GM21528 (cell line): ENCODE measurements around the gene OAS3.
"Not testable (repeated sequence)": the region's sequence is repeated elsewhere in the genome, so short reads cannot be mapped to it uniquely, and the experiment has no call there.

Experiments
- ATAC-seq: cut with Tn5 transposase; IDR thresholded peaks from one replicate; pipeline ENCODE4 v1.9.1; 2021; ENCODE audit warnings: mild to moderate bottlenecking, moderate library complexity; ENCODE audit not compliant: unreplicated experiment, low FRiP score

The OAS3 gene

DNA sequence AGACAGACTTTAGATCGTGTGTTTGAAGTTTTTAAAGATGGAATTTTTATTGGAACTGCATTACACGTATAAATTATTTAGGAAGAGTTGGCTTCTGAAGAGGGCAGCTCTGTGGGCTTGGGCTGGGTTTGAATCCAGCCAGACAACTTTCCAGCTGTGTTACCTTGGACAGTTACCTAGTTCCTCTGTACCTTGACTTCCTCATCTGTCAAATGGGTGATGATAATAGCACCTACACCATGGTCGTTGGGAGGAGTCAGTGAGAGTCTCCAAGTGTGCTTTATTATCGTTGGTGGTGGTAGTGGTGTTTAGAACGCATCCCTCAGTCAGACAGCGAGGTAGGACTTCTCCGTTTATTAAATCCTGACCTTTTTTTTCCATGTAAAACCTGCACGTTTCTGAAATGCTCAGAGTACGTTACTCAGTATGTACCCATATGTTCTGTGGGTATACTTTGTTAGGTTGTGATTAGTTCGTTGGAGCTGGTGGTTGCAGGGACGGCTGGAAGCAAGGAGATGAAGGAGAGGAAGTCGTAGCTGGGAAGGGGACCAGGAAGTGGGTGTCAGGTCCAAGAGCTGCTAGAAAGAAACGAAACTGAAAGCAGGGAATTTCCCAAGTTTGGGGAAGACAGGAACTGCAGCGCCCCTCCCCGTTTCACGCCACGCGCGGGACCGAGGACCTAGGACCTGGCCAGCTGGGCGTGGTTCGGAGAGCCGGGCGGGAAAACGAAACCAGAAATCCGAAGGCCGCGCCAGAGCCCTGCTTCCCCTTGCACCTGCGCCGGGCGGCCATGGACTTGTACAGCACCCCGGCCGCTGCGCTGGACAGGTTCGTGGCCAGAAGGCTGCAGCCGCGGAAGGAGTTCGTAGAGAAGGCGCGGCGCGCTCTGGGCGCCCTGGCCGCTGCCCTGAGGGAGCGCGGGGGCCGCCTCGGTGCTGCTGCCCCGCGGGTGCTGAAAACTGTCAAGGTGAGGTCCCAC, at the start of gene OAS3:
TSS of gene OAS3 (plus strand) at position 734 of the 979 bp plus-strand sequence. CDS start at position 791, 57 bp downstream.
- no peak for ATAC-seq

- no peak for ATAC-seq
Observed at GRCh38 chr12:112891093-112892024, 46.9 kb upstream of the OAS3 start.

GRCh38 chr12:112892856-112893255, 45.4 kb upstream of the OAS3 start:
- no peak for ATAC-seq

DNA sequence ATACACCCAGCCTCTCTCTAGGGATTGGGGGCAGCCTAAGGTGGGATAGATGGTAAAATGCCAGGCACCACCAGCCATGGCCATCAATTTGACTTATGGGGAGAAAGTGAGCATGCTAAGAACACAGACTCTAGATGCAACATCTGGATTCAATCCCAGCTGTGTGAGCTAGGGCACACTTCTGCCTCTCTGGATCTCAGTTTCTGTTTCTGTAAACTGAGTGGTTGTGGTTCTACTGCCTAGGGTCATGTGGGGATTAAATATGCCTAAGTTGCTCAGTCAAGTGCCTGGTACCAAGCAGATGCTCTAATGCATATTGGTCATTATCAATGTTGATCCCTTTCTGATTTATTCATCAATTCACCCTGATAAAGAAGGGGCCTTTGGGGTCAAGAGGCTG, 44.1 kb upstream of the OAS3 start:
- ATAC-seq = no peak

- no peak for ATAC-seq
Observed at GRCh38 chr12:112898380-112898779, 39.9 kb upstream of the OAS3 start.

GRCh38 chr12:112900298-112901145, 37.8 kb upstream of the OAS3 start:
- no peak for ATAC-seq

- no peak for ATAC-seq
Observed at GRCh38 chr12:112901271-112901670, 37.0 kb upstream of the OAS3 start.

- no peak for ATAC-seq
Observed at GRCh38 chr12:112904571-112904970, 33.7 kb upstream of the OAS3 start.

DNA sequence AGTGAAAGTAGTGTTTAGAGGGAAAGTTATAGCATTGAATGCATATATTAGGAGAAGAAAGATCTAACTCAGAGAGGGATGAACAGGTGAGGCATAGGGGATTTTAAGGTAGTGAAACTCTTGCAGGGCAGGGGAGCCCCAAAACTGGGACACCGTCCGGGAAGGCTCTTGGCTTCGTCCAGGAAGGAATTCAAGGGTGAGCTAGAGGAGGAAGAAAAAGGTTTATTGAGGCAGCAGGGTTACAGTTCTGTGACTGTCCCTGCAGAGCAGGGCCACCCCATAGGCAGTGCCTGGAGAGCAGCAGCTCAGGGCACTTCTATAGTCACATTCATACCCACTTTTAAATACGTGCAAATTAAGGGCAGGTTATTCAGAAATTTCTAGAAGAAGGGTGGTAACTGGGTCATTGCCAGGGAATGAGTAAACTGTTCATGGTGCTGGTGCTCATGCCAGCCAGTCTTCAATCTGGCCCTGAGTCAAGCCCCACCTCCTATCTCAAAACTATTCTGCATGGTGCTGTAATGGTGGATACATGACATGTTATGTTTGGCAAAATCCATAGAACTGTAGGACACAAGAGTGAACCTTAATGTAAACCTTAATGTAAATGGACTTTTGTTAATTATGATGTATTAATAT, 32.7 kb upstream of the OAS3 start:
- ATAC-seq = no peak

- peak; percentile 73 for ATAC-seq
Observed at GRCh38 chr12:112906712-112907414, 31.4 kb upstream of the OAS3 start, which contains the start of gene OAS1. Gene OAS1 (plus strand): TSS chr12:112906962. CDS start chr12:112907040, 78 bp downstream.

GRCh38 chr12:112907415-112908157, 30.7 kb upstream of the OAS3 start:
- ATAC-seq = peak; percentile 51

- ATAC-seq = no peak
Observed at GRCh38 chr12:112908548-112908947, 29.7 kb upstream of the OAS3 start.

DNA sequence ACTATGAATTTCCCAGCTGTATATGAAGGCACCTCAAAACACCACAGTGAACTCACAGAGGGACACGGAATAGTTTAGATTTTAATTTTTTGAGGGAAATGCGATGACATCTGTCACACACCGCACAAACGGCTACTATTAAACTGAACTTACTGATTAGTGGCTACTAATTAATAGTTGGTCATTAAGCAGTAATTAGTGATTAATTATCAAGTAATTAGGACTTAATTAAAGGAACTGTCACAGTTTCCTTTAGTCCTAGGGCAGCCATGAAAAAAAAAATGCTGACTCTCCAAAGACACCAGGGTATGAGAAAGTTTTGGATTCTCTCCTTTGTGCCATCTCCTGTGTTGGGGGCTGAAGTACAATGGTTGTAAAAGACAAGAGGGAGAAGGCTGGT, 28.6 kb upstream of the OAS3 start:
- ATAC-seq = no peak

DNA sequence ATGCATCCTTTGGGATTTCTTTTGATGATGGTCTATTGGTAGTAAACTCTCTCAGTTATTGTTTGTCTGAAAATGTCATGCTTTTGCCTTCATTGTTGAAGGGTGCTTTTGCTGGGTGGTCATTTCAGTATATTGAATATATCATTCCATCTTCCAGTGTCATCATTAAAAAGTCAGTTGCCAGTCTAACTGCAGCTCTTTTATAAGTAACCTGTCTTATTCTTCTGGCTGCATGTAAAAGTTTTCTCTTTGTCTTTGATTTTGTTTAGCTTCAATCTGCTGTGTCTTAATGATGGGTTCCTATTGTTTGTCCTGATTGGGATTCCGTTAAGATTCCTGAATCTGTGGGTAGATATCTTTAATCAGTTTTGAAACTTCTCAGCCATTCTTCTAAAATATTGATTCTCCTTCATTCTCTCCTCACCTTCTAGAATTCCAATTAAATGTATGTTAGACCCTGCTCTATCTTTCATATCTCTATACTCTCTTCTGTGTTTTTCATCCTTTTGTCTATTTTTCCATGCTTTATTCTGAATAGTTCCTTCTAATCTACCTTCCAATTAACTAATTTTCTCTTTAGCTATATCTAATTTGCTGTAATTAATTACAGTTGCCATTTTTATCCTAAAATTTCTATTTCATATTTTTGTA, 25.1 kb upstream of the OAS3 start:
- ATAC-seq = no peak

DNA sequence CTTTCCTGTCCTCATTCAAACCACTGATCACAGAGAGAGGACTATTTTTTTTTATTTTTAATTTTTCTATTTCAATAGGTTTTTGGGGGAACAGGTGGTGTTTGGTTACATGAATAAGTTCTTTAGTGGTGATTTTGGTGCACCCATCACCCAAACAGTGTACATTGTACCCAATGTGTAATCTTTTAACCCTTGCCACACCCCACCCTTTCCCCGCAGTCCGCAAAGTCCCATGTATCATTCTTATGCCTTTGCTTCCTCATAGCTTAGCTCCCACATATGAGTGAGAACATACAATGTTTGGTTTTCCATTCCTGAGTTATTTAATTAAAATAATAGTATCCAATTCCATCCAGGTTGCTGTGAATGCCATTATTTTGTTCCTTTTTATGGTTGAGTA, 24.4 kb upstream of the OAS3 start:
- ATAC-seq = not testable (repeated sequence)

DNA sequence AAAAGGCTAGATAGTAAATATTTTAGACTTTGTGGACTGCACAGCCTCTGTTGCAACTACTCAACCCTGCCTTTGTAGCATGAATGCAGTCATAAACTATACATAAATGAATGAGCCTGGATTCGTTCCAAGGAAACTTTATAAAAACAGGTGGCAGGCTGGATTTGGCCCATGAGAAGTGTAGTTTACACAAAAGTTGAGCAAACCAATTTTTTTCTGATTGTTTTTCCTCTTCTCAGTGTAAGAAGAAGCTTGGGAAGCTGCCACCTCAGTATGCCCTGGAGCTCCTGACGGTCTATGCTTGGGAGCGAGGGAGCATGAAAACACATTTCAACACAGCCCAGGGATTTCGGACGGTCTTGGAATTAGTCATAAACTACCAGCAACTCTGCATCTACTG, 22.0 kb upstream of the OAS3 start:
- no peak for ATAC-seq

GRCh38 chr12:112919121-112919520, 19.2 kb upstream of the OAS3 start:
- no peak for ATAC-seq

GRCh38 chr12:112924986-112925385, 13.3 kb upstream of the OAS3 start:
- peak; percentile 62 for ATAC-seq
